Coronary artery (tissue), 2 donors: ENCODE data around the gene PFDN4.

Source experiments
- DNase-seq: peaks from one replicate; pipeline ENCODE4 v3.0.0-alpha.2; 2017; ENCODE audit warnings: low spot score
- H3K27ac ChIP-seq, 2 donors: fragments of 200-600 bp; sonication (generic); one replicate each; pipeline ENCODE4 v1.5.1; 2016 to 2019
- H3K4me3 ChIP-seq: fragments of 200-600 bp; sonication (generic); 2 replicates; pipeline ENCODE4 v1.5.1; 2016; ENCODE audit warnings: mild to moderate bottlenecking, moderate library complexity
- CTCF ChIP-seq: fragments of 200-600 bp; sonication (generic); IDR thresholded peaks from one replicate; pipeline ENCODE4 v1.5.1; 2019; ENCODE audit warnings: antibody characterized with exemption

The PFDN4 gene

GRCh38 chr20:54203281-54203680 is 4.6 kb upstream of the PFDN4 start:
- no peak for TF ChIP-seq CTCF
- Histone ChIP-seq H3K4me3 (no peak overlapping the region), H3K27ac (no peak overlapping the region)
- no peak for DNase-seq

- Histone ChIP-seq H3K27ac (no peak overlapping the region), H3K4me3 (no peak overlapping the region)
- TF ChIP-seq CTCF, result no peak
- no peak for DNase-seq
Observed at GRCh38 chr20:54204063-54204462, 3.8 kb upstream of the PFDN4 start.

GRCh38 chr20:54204481-54204880 is 3.4 kb upstream of the PFDN4 start:
- no peak for DNase-seq
- TF ChIP-seq CTCF, result no peak
- H3K4me3 ChIP-seq, result no peak overlapping the region
- H3K27ac ChIP-seq, result no peak overlapping the region

GRCh38 chr20:54205450-54205849 is 2.4 kb upstream of the PFDN4 start:
- Histone ChIP-seq H3K4me3 (no peak overlapping the region), H3K27ac (no peak overlapping the region)
- TF ChIP-seq CTCF, result no peak
- no peak for DNase-seq

- peak overlapping the region; percentile 98 for H3K4me3 ChIP-seq
- DNase-seq, result no peak
- no peak for TF ChIP-seq CTCF
- peak overlapping the region; percentile 94 to 95 for H3K27ac ChIP-seq
Observed at GRCh38 chr20:54207053-54207742, 689 bp upstream of the PFDN4 start.

GRCh38 chr20:54208548-54209176 is 775 bp downstream of the PFDN4 start:
- Histone ChIP-seq H3K4me3 (peak overlapping the region; percentile 98), H3K27ac (peak overlapping the region; percentile 94 to 95)
- no peak for TF ChIP-seq CTCF
- no peak for DNase-seq
